Stimulated activated CD8-positive, alpha-beta memory T cell treated with anti-CD3 and anti-CD28 coated beads, Interleukin-7, amount 100 ng/mL, for 4 hours (primary cell): ENCODE measurements around the gene KCNK2.

Source experiments
- DNase-seq, 2 donors: peaks; one replicate each; pipeline ENCODE4 v3.0.0-alpha.2; 2020; ENCODE audit warnings: low read depth in 2 of 2

KCNK2 gene

DNA sequence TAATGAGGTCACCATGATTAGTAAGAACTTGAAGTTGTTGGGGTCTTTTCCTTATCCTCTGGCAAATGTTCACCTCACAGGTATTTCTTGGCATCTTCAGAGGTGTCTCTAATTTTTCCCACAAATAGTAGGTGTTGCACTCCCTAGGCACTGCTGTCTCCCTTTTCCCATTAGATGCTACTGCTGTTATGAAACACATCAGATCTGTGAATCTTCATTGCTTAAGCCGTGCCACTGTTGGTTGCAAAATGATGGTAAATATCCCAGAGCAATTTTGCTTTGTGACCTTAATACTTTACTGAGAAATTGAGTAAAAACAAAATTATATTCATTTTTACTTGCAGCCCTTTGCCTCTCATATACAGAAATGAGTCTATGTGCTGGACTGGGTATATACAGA lies 169.6 kb downstream of the KCNK2 start:
- DNase-seq = no peak

DNA sequence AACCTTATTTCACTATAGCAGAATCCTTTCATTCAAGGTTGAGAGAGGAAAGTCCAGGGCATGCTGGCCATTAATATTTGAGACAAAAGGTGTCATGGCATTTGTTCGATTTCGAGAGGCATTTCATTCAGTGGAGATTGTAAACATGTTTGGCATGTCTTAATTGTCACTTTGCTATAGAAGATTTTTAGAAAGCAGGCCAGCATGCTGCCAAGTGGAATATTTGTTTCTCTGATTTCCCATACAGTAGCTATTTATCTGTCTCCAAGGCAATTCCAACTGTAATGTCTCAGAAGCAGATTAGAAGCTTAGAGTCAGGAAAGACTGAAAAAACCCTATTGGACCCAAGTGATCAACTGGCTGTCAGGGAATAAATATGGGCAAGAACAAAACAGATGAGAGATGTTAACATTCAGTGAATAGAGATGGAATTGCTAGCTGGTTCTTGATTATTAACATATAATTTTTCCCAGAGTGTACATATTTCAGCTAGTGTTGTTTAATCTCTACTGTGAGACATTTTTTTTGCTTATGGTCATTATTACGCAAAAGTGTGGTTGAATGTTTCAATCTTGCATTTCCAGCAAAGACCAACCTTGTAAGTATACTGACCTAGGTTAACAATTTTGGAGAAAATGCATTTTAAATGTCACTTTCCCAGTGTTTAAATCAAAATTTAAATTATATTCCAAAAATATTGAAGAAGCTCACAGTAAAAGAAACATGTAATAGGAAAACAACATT lies 174.6 kb downstream of the KCNK2 start:
- DNase-seq = no peak

DNA sequence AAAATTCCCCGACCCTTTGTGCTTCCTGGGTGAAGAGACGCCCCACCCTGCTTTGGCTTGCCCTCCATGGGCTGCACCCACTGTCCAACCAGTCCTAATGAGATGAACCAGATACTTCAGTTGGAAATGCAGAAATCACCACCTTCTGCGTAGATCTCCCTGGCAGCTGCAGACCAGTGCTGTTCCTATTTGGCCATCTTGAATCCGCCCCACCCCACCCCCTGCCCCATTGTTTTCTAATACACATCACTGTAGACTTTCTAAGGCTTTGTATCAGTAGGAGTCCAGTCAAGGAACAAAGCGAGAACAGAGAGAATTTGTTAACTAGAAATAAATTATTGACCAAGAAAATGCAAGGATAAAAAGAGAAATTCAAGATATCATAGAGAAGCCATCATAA lies 178.2 kb downstream of the KCNK2 start:
- DNase-seq = no peak

DNA sequence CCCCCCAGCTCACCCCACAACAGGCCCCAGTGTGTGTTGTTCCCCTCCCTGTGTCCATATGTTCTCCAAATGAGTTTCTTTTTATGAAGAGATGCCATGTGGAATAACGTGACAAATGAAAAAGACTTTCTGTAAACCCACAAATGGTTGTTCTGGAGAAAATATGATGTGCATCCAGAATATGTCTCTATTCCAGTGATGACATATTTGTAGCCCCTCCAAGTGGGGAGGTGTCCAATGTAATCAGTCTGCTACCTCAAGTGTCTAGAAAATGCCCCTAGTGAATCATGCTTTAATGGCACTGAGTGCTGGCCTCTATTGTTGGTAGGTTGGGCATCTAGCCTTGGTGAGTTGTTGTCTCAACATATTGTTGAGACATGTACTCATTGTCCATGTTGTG lies 179.6 kb downstream of the KCNK2 start:
- no peak for DNase-seq

DNA sequence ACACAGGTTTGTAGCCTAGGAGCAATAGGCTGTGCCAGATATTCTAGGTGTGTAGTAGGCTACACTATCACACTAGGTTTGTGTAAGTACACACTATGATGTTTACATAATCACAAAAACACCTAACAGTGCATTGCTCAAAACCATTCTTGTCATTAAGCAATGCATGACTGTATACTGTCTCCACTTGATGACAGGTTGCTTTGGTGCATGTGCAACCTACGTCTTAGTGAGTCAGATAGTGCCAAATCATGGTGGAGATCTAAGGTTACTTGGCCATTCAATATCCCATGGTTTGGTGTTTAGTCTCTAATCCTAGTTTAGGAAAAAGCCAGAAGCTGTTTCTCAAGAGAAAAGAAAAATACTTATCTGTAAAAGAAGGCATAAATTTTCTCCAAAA lies 181.1 kb downstream of the KCNK2 start:
- DNase-seq = no peak

DNA sequence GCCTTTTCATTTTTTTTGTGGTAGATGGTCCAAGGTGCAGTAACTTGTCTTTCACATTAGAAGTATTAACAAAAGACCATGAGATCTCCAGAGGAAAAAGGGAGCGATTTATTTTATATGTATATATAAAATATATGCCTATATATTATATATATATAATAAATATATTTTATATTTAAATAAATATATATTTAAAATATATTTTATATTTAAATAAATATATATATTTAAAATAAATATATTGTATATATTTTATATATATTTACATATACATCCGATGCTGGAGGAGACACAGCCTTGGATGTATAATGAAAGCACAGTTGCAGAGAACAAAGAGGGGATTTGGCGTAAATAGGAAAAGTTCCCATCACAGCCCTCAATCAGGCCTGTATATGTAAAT lies 182.1 kb downstream of the KCNK2 start:
- DNase-seq = no peak

DNA sequence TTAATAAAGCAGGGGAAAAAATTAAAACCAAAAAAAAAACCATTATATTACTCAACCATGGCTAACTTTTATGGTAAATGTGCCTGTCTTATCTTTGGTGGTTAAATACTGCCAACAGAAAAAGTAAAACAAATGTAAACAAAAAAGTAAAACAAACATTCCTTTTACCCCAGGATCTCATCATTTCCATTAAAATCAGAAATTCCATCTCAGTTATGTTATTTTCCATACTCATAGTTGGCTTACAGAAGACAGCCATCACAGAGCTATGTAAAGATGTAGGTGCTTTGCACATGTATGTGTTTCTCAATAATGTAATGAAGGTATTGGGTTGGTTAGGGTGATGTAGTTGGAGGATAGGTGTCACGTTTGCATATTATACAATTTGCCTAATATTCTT lies 185.0 kb downstream of the KCNK2 start:
- no peak for DNase-seq

DNA sequence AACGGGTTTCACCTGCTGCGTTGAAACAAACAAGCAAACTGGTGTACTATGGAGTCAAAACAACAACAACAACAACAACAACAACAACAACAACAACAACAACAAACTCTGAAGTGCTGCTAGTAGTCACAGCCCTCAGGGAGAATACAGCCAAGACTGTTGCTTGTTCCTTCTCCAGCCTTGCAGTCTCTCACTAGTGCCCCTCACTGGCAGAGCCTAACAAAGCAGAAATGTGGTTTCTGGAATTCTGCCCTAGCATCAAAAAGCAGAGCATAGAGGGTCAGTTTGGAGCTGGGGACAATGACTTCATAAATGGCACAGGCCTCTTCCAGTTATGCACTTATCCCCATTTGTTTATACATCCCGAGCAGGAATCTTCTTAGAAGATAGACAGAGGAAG lies 187.4 kb downstream of the KCNK2 start:
- no peak for DNase-seq

DNA sequence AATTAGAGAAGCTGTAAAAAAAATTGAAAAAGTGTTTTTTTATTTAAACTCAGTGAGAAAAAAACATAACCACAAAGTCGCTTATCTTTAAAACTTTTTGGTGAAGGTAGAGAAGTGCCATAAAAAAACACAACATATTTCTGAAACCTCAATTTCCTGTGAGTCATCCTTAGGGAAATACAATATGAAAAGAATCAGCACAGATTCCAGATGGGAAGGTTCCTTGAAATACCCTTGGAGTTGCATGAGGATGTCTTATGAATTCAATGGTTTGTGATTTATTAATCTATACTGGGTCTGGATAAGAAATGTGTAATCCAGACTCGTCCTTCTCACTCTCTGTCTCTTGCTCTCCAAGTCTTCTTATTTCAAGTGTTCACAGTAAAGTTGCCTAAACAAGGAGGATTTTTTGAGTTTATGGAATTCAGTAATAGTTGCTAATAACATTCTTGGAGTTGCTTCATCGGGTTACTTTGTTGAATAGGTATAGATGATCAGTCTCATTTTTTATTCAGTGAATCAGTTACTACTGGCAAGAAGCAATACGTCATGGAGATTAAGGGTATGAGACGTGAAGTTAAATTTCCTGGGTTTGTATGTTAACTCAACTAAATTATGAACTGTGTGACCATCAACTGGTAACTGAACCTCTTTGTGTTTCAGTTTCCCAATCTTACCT lies 191.4 kb downstream of the KCNK2 start:
- no peak for DNase-seq

DNA sequence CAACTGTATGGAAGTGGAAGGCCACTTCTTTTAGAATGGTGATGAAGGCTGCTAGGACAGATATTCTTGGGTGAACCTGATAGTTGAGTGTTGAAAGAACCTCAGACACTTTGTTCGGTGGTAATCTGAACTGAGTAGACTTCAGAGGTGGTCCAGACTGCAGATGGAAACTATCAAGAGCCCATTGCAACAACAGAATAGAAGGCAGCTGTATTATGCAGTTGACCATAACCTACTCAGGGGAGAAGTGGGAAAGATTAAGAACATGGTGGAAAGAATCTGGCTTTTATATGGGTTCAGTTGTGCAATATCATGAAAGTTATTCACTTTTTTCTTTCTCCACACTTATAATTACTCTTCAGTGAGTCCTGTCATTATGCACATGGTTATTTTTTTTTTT lies 194.0 kb downstream of the KCNK2 start:
- DNase-seq = no peak

DNA sequence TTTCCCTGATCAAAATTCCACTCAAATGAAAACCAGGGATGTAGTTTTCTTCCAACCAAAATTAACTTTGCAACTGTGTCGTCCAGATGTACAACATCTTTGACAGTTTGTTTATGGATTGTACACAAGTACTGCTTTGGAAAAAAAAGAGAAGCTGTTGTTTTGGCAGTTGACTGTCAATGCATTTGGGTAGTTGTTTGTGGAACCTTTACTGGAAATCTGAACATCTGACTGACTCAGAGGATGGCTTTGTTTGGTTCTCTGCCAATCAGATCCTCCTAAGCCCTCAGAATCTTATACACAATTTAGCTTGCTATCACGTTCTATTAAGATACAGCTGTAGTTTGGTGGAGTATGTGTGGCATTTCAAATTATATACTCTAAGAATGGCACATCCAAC lies 195.0 kb downstream of the KCNK2 start:
- DNase-seq = no peak

DNA sequence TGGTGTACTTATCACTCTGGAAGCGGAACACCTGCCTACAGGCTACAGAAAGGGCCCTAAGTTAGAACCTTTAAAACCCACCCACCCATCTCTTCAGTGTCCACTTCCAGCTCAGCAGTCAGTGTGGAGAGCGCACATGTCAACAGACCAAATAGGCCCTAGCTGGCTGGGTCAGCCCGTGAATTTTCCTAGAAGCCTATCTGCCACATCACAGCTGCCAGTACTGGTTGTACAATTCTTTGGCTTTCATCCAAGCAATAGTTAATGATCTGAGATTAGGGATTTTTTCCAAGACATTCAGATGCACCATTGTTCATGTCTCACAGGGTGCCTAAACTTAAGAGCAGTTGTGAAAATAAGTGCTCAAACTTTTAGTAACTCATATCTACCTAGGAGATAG lies 197.1 kb downstream of the KCNK2 start:
- DNase-seq = no peak

DNA sequence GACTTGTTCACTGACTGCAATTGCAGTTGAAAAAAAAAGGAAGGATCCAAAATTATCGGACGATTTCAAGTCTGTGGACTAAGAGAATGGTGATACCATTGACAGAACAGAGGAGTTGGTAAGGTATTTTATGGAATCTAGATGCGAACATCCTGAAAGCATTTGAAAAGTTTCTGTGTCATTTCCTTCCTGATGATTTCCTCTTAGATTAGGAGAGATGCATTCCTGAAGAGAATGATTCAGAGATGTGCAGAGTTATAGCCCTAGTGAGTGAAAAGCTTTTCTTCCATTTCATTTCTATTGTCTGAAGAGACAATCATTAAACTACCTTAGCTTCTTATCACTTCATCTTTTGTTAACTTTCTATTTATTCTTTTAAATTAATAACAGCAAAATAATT lies 200.0 kb downstream of the KCNK2 start:
- DNase-seq = no peak

DNA sequence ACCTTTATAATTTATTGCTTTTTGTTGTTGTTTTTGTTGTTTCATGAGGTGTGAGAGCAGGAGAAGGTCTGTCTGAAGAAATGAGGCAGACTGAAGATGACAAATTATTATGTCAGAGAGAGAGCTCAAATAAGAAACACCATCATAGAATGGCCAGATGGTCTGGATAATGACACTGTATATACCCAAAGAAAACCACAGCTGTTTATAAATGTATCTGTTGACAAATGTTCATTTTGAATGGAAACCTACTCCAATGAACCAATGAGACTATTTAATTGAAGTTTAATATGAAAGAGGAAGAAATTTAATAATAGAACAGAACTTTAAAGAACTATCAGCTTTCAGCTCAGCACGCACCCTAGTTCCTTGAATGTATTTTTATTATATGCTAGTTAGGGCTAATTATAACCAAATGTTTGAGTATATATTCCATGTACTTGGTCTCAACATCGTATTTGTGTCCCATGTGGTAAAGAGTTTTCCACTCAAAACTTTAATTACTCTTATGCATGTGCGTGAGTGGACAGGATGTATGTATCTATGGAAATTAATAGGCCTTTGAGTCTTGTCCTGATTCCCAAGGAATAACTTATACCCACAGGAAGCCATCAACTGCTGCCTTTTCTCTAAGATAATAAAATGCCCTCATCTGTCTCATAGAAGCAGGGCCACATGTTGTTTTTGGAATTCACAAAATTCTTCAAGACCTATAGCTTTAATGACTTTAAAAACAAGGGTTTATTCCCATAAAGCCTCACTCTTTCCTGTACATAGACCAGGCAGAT lies 202.7 kb downstream of the KCNK2 start:
- no peak for DNase-seq
